ENCODE measurements around the gene ADCY3.

GRCh38 chr2:24917731-24918325 is 2.2 kb downstream of the ADCY3 start:
- TF ChIP-seq POLR2A (IDR thresholded peaks at IDR 0.05) (no peak), CTCF (IDR thresholded peaks at IDR 0.05) (no peak)

All from adrenal gland (tissue), 5 donors.